ENCODE data around the gene STRIP2.
"Not testable (repeated sequence)": the region's sequence is repeated elsewhere in the genome, so short reads cannot be mapped to it uniquely, and the experiment has no call there.

STRIP2 gene

DNA sequence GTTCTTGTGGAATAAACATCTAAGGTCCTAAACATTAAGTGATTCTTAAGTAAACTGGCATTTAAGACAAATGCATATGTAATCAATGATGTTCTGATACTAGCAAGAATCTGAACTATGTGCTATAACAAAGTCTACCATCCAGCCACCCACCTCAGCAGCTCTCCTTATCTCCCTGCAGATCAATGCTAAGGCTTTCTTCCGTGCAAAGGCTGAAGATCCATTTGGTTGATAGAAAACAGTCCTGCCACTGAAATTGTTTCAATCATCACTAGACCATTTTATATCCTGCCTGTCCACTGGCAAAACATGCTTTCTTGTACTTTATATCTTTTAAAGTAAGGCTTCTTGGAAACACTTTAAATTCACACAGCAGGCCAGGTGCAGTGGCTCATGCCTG is 61.8 kb downstream of the STRIP2 start:
- no peak for DNase-seq

DNA sequence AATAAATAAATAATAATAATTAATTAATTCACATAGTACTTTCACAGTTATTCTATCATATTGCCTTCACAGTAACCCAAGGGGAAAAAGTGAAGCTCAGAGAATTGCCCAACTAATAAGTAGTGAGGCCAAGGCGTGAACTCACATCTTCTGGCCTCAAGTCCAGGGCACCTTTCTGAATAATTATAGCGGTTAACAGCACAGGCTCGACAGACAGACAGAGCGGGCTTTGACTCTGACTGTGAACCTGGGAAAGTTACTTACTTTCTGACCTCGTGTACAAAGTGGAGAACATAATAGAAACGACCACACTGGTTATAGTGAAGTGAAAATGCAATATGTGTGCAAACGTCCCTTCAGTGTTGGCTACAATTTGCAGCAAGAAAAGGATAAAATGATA is 62.4 kb downstream of the STRIP2 start:
- DNase-seq, result no peak

GRCh38 chr7:129497156-129497555 is 62.9 kb downstream of the STRIP2 start:
- no peak for DNase-seq

- no peak for DNase-seq
Observed at GRCh38 chr7:129498021-129498420, 63.8 kb downstream of the STRIP2 start.

GRCh38 chr7:129499999-129500398 is 65.8 kb downstream of the STRIP2 start:
- DNase-seq, result no peak

- DNase-seq, result peak; percentile 74
Observed at GRCh38 chr7:129501760-129502707, 67.8 kb downstream of the STRIP2 start, which contains the start of gene SMKR1. SMKR1 (plus strand) TSS chr7:129502531; CDS start chr7:129502825, 294 bp downstream.

- peak; percentile 63 for DNase-seq
Observed at GRCh38 chr7:129502708-129503685, 68.8 kb downstream of the STRIP2 start.

- DNase-seq, result no peak
Observed at GRCh38 chr7:129503725-129504124, 69.5 kb downstream of the STRIP2 start.

- DNase-seq, result no peak
Observed at GRCh38 chr7:129512192-129512591, 78.0 kb downstream of the STRIP2 start.

- DNase-seq, result no peak
Observed at GRCh38 chr7:129513546-129513945, 79.3 kb downstream of the STRIP2 start.

DNA sequence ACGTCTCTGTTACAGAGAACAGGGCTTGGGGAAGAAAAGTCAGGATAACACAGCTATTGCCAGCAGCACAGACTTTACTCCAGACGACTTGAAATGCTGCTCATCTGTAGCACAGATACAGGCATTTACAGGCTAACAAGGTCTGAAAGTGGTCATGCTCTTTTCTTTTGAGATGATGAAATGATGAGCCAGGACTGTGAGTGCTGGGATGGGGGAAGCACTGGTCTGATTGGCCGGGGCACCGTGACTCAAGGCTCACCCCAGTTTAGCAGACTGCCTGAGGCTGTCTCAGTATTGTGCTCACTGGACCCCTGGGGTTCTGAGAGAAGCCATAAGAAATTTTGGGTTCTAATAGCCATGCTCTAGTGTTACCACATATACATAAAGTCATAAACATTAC is 80.5 kb downstream of the STRIP2 start:
- DNase-seq, result no peak

GRCh38 chr7:129515381-129515780 is 81.1 kb downstream of the STRIP2 start:
- no peak for DNase-seq

GRCh38 chr7:129517931-129518330 is 83.7 kb downstream of the STRIP2 start:
- no peak for DNase-seq

DNA sequence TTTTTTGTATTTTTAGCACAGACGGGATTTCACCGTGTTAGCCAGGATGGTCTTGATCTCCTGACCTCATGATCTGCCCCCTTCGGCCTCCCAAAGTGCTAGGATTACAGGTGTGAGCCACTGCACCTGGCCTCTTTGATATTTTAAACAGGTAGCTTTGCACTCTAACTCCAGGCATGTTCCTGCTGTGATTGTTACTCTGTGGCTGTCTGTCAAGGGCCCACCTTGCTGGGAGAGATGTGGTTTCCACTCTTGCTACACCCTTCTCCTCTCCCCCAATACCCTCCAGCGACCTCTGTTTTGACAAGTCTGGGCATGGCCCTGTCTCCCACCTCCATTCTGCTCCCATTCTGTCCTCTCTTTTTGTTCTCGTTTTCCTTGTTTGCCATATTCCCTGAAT is 85.2 kb downstream of the STRIP2 start:
- DNase-seq, result no peak

- no peak for DNase-seq
Observed at GRCh38 chr7:129522088-129522970, 88.1 kb downstream of the STRIP2 start.

GRCh38 chr7:129522971-129523340 is 88.7 kb downstream of the STRIP2 start:
- DNase-seq, result no peak

DNA sequence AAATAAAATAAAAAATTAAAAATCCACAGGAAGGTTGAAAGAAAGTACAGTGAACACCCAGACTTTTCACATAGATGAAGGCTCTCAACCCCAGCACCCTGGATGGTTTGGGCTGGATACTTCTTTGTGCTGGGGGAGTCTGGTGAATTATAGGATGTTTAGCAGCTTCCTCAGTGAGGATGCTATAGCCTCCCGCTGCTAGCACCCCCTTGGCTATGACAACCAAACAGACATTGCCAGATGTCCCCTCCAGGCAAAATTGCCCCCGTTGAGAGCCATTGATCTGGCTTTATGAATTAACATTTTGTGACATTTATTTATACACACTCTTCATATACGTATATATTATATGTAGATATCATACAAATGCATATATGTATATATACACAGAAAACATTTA is 89.7 kb downstream of the STRIP2 start:
- no peak for DNase-seq

GRCh38 chr7:129524405-129524804 is 90.2 kb downstream of the STRIP2 start:
- DNase-seq, result not testable (repeated sequence)

DNA sequence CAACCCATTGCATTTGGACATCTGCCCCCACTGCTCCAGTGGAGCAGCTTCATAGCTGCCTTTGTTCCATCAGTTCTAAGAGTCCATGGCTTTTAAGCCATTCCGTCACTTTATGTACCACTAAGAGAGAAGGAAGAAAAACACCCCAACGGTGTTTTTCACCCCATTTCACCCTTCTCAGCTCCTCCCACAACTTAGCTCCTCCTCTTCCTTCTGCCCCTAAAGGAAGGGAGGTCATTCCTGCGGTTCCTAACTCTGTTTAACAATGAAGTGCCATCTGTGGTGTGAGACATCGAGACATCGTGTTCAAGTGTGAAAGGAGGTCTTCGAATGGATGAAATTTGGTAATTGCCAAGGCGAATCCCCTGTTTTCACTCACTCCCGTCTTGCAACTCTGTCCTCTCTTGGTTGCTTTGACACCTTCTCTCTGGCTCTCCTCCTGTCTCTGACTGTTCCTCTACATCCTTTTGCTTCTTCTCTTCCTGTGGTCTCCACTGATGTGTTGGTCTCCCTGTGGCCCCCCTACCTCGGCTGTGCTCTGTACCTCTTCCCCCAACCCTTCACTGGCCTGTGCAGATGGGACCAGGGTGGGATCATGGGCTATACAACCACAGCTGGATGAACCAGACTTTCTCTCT is 91.1 kb downstream of the STRIP2 start:
- no peak for DNase-seq

- DNase-seq, result no peak
Observed at GRCh38 chr7:129529643-129530042, 95.4 kb downstream of the STRIP2 start.

- DNase-seq, result no peak
Observed at GRCh38 chr7:129530795-129531391, 96.7 kb downstream of the STRIP2 start.
